GM12878 (cell line): ENCODE data around the gene FCHSD2. TPM values are rescaled to one million over a fixed set of nuclear protein-coding genes. Genes with fewer than 3 reads are reported as not detected.

Source experiments
- ATAC-seq: fragments of 200-7000 bp; cut with Tn5 transposase; 3 replicates; pipeline ENCODE4 v1.9.1; 2020; ENCODE audit warnings: mild to moderate bottlenecking, moderate library complexity
- BruUV-seq: library from RNA; stranded (reverse); fragments of 400-500 nt; replicated peaks from 2 replicates; lab custom pipeline; 2021; lab: Mats Ljungman, UMichigan
- CTCF ChIA-PET: fragments of 300-600 bp; sonication (Branson Sonifier 250); formaldehyde crosslinking; extraction: SDS; loops from one replicate; lab custom pipeline; 2021; ENCODE audit warnings: inconsistent platforms; lab: Yijun Ruan, JAX
- POLR2A ChIA-PET: fragments of 350-600 bp; formaldehyde crosslinking; extraction: SDS; loops from one replicate; lab custom pipeline; 2021; ENCODE audit warnings: inconsistent platforms; lab: Charles Lee
- RAD21 ChIA-PET: fragments of 300-600 bp; sonication (Branson Sonifier 250); formaldehyde crosslinking; loops from one replicate; lab custom pipeline; 2023; ENCODE audit warnings: antibody characterized with exemption; ENCODE audit not compliant: unreplicated experiment; lab: Charles Lee
- SMC1A ChIA-PET: fragments of 300-600 bp; sonication (Branson Sonifier 250); formaldehyde crosslinking; loops from one replicate; lab custom pipeline; 2023; ENCODE audit not compliant: unreplicated experiment, uncharacterized antibody; lab: Charles Lee
- DNase-seq: peaks from one replicate; pipeline ENCODE4 v3.0.0-alpha.2; 2011; ENCODE audit warnings: low read depth, low spot score
- FAIRE-seq: peaks from 3 replicates; lab custom pipeline; 2011; peaks lifted over from hg19 to GRCh38; lab: Jason Lieb, UNC
- H2AFZ ChIP-seq: 2 replicates; pipeline ENCODE4 v1.6.0; 2011; ENCODE audit warnings: low read depth, low read length, control low read depth; ENCODE audit not compliant: control insufficient read depth
- H3K27ac ChIP-seq: 2 replicates; pipeline ENCODE4 v1.5.1; 2011; ENCODE audit warnings: control low read depth; ENCODE audit not compliant: control insufficient read depth, insufficient read depth
- H3K27me3 ChIP-seq, 2 experiments: replicated peaks in 1 of 2; 2 replicates each; pipeline versions ENCODE4 v1.6.0 to v1.6.1; 2011; ENCODE audit warnings: low read length in 1 of 2; ENCODE audit not compliant: control insufficient read depth in 2 of 2, insufficient read depth in 2 of 2
- H3K36me3 ChIP-seq, 2 experiments: 2 replicates each; pipeline ENCODE4 v1.5.1; 2011; ENCODE audit warnings: low read length in 1 of 2; ENCODE audit not compliant: control insufficient read depth in 2 of 2, insufficient read depth in 2 of 2
- H3K4me1 ChIP-seq: 2 replicates; pipeline ENCODE4 v1.6.1; 2011; ENCODE audit warnings: mild to moderate bottlenecking, low read length, moderate library complexity, mixed read lengths; ENCODE audit not compliant: control insufficient read depth, insufficient read depth
- H3K4me2 ChIP-seq: 2 replicates; pipeline ENCODE4 v1.6.0; 2011; ENCODE audit warnings: control low read depth; ENCODE audit not compliant: control insufficient read depth, insufficient read depth
- H3K4me3 ChIP-seq: fragments of 200-600 bp; sonication (generic); 2 replicates; pipeline ENCODE4 v1.5.1; 2016
- H3K79me2 ChIP-seq: 2 replicates; pipeline ENCODE4 v1.6.0; 2011; ENCODE audit warnings: low read length; ENCODE audit not compliant: control insufficient read depth, insufficient read depth
- H3K9ac ChIP-seq: 2 replicates; pipeline ENCODE4 v1.8.0; 2011; ENCODE audit warnings: low read length, control low read depth, mixed read lengths; ENCODE audit not compliant: control insufficient read depth, insufficient read depth
- H3K9me3 ChIP-seq: replicated peaks from 3 replicates; pipeline ENCODE4 v1.5.1; 2011; ENCODE audit warnings: mild to moderate bottlenecking, low read length; ENCODE audit not compliant: control insufficient read depth, insufficient read depth
- H4K20me1 ChIP-seq: 2 replicates; pipeline ENCODE4 v1.6.0; 2011; ENCODE audit not compliant: control insufficient read depth, insufficient read depth
- CHD2 ChIP-seq: IDR thresholded peaks from 2 replicates; pipeline ENCODE4 v1.6.1; 2011; ENCODE audit warnings: low read depth, low read length, improper control_type of control experiment, borderline replicate concordance
- EED ChIP-seq: sonication (generic); IDR thresholded peaks from 2 replicates; pipeline ENCODE4 v1.6.1; 2016; ENCODE audit warnings: antibody characterized with exemption, low read depth
- FOXK2 ChIP-seq: fragments of 450-650 bp; IDR thresholded peaks from 2 replicates; pipeline ENCODE4 v1.6.1; 2017; ENCODE audit warnings: mild to moderate bottlenecking, moderate library complexity
- FOXM1 ChIP-seq: IDR thresholded peaks from 2 replicates; pipeline ENCODE4 v1.6.1; 2012; ENCODE audit warnings: low read depth, mild to moderate bottlenecking, inconsistent platforms, low read length, moderate library complexity
- IRF4 ChIP-seq: IDR thresholded peaks from 2 replicates; pipeline ENCODE4 v1.6.1; 2011; ENCODE audit warnings: low read depth, low read length
- JUNB ChIP-seq: IDR thresholded peaks from 2 replicates; pipeline ENCODE4 v1.6.1; 2016; ENCODE audit warnings: antibody characterized with exemption, mild to moderate bottlenecking
- NBN ChIP-seq: fragments of 450-650 bp; IDR thresholded peaks from 2 replicates; pipeline ENCODE4 v1.6.1; 2016
- NR2C1 ChIP-seq: fragments of 450-650 bp; IDR thresholded peaks from 2 replicates; pipeline ENCODE4 v1.6.1; 2017; ENCODE audit warnings: antibody characterized with exemption, mild to moderate bottlenecking, moderate library complexity
- RB1 ChIP-seq: fragments of 450-650 bp; formaldehyde crosslinking; IDR thresholded peaks from 2 replicates; pipeline ENCODE4 v1.6.1; 2017; ENCODE audit warnings: mild to moderate bottlenecking, borderline replicate concordance
- RUNX3 ChIP-seq: IDR thresholded peaks from 2 replicates; pipeline ENCODE4 v1.6.1; 2012; ENCODE audit warnings: low read length, inconsistent platforms
- SMAD5 ChIP-seq: IDR thresholded peaks from 2 replicates; pipeline ENCODE4 v1.6.1; 2016; ENCODE audit warnings: antibody characterized with exemption, low read depth
- TBL1XR1 ChIP-seq: IDR thresholded peaks from 2 replicates; pipeline ENCODE4 v1.6.1; 2012; ENCODE audit warnings: low read depth, low read length, improper control_type of control experiment
- ZBED1 ChIP-seq: IDR thresholded peaks from 2 replicates; pipeline ENCODE4 v1.6.1; 2016; ENCODE audit warnings: borderline replicate concordance
- ZNF24 ChIP-seq: fragments of 450-650 bp; IDR thresholded peaks from 2 replicates; pipeline ENCODE4 v1.6.1; 2017; ENCODE audit warnings: antibody characterized with exemption, mild to moderate bottlenecking
- WGBS: methylation state at CpG from one replicate; pipeline ENCODE4 v1.1.6; 2016; ENCODE audit warnings: low lambda C conversion rate; ENCODE audit not compliant: insufficient replicate concordance, insufficient coverage; ENCODE audit errors: missing lambda C conversion rate; 5-methylcytosine and 5-hydroxymethylcytosine counted together
- in situ Hi-C: fragments of 300-500 bp; cut with MboI; formaldehyde crosslinking; loops from 9 replicates; pipeline ENCODE4 v1.14.3; 2018; ENCODE audit warnings: mixed read lengths
- intact Hi-C: fragments of 100-400 bp; cut with micrococcal nuclease; formaldehyde crosslinking; loops from one replicate; pipeline ENCODE4 v1.14.2; 2022; ENCODE audit not compliant: unreplicated experiment
- polyA plus RNA-seq, 11 experiments: library from polyadenylated mRNA; depleted of rRNA in 4 of 11; unstranded in 6 of 11; stranded (reverse) in 5 of 11; fragments of >200 nt; fragmentation: Nextera tagmentation in 4 of 11; fragmentation: Illumina TruSeq in 1 of 11; extraction: Ambion mirVana in 4 of 11; extraction: Trizol in 1 of 11; gene quantifications; 1 replicate in 1 of 11; 2 replicates in 10 of 11; pipeline versions ENCODE4 v1.2.1 to v1.2.3, GENCODE V29; 2011 to 2016; ENCODE audit warnings: inconsistent platforms in 2 of 11, missing spikeins in 2 of 11, low read depth in 1 of 11
- total RNA-seq, 4 experiments: library from RNA; depleted of rRNA in 3 of 4; stranded (reverse); fragments of >200 nt in 3 of 4; fragmentation: Illumina TruSeq in 1 of 4; extraction: Trizol in 1 of 4; gene quantifications; 2 replicates each; pipeline versions ENCODE4 v1.2.1 to v1.2.3, GENCODE V29; 2013 to 2021
- TF ChIP-seq, protein P1 (sequence below): fragments of 450-650 bp; IDR thresholded peaks from 2 replicates; pipeline ENCODE4 v1.6.1; 2018; ENCODE audit warnings: mild to moderate bottlenecking, low read depth, moderate library complexity; ENCODE audit not compliant: partially characterized antibody
- TF ChIP-seq, protein P2 (sequence below): IDR thresholded peaks from 2 replicates; pipeline ENCODE4 v1.6.1; 2012; ENCODE audit warnings: low read depth, low read length, improper control_type of control experiment
- TF ChIP-seq, protein P3 (sequence below): fragments of 450-650 bp; IDR thresholded peaks from 2 replicates; pipeline ENCODE4 v1.6.1; 2016; ENCODE audit warnings: mild to moderate bottlenecking
- TF ChIP-seq, protein P4 (sequence below): fragments of 450-650 bp; formaldehyde crosslinking; IDR thresholded peaks from 2 replicates; pipeline ENCODE4 v1.4.0; 2022; ENCODE audit warnings: mild to moderate bottlenecking, moderate library complexity

Gene FCHSD2
- total and polyA plus RNA-seq, 10 of the 15 experiments (the other 5 are each of a cell fraction or from before 2014, with no cell fraction given), result 13.2 to 89.8 (median 47.8) TPM

- H3K4me1 ChIP-seq, result peaks cover 13% of the 10 kb centered on the region; the same call in 1 of the 2 replicates
- H3K36me3 ChIP-seq, result peaks cover 2 to 22% of the 10 kb centered on the region in 2 experiments
- H3K79me2 ChIP-seq, result no peaks in the 10 kb centered on the region; the same call in 1 of the 2 replicates
- no peak overlapping the region for H2AFZ ChIP-seq
- no peaks in the 10 kb centered on the region for H3K27me3 ChIP-seq
- DNase-seq (no peak), ATAC-seq (peak; percentile 72), FAIRE-seq (no peak)
- TSS peak; percentile 7 for BruUV-seq
- in situ Hi-C loops, result no loop called here
- ChIA-PET RAD21 (interaction anchor here (0.9 to 2.3 kb wide), 6 partner anchors 10 to 195 kb away, joined by 3 to 7 read pairs (median 5); no protein-coding TSS in a partner anchor), SMC1A (interaction anchor here (0.7 to 3.4 kb wide), 26 partner anchors 9 to 355 kb away, joined by 3 to 24 read pairs (median 4); no protein-coding TSS in a partner anchor), CTCF (interaction anchor here (0.9 to 3.1 kb wide), 8 partner anchors 9 to 309 kb away, joined by 3 to 12 read pairs (median 4); partner anchors contain the start of gene FCHSD2), POLR2A (interaction anchor here (0.6 to 1.3 kb wide), 3 partner anchors 29 to 538 kb away, joined by 3 read pairs; no protein-coding TSS in a partner anchor)
- intact Hi-C loops, result no loop called here
- no peak overlapping the region for H3K4me3 ChIP-seq
- H3K9ac ChIP-seq, result no peak overlapping the region
- 5% methylated on average over 1 of the region's 1 CpG for WGBS
- H4K20me1 ChIP-seq, result no peaks in the 10 kb centered on the region
- peaks cover 16% of the 10 kb centered on the region; the same call in 2 of the 3 replicates for H3K9me3 ChIP-seq
- no peak overlapping the region for H3K4me2 ChIP-seq
- peak overlapping the region; percentile 50 for H3K27ac ChIP-seq
- TF ChIP-seq IRF4, result no peak
- no peak for TF ChIP-seq SMAD5
- no peak for TF ChIP-seq EED
- no peak for TF ChIP-seq NBN
- TF ChIP-seq, protein P1, sequence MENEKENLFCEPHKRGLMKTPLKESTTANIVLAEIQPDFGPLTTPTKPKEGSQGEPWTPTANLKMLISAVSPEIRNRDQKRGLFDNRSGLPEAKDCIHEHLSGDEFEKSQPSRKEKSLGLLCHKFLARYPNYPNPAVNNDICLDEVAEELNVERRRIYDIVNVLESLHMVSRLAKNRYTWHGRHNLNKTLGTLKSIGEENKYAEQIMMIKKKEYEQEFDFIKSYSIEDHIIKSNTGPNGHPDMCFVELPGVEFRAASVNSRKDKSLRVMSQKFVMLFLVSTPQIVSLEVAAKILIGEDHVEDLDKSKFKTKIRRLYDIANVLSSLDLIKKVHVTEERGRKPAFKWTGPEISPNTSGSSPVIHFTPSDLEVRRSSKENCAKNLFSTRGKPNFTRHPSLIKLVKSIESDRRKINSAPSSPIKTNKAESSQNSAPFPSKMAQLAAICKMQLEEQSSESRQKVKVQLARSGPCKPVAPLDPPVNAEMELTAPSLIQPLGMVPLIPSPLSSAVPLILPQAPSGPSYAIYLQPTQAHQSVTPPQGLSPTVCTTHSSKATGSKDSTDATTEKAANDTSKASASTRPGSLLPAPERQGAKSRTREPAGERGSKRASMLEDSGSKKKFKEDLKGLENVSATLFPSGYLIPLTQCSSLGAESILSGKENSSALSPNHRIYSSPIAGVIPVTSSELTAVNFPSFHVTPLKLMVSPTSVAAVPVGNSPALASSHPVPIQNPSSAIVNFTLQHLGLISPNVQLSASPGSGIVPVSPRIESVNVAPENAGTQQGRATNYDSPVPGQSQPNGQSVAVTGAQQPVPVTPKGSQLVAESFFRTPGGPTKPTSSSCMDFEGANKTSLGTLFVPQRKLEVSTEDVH, result no peak
- TF ChIP-seq, protein P2, sequence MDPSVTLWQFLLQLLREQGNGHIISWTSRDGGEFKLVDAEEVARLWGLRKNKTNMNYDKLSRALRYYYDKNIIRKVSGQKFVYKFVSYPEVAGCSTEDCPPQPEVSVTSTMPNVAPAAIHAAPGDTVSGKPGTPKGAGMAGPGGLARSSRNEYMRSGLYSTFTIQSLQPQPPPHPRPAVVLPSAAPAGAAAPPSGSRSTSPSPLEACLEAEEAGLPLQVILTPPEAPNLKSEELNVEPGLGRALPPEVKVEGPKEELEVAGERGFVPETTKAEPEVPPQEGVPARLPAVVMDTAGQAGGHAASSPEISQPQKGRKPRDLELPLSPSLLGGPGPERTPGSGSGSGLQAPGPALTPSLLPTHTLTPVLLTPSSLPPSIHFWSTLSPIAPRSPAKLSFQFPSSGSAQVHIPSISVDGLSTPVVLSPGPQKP, result no peak
- TF ChIP-seq RB1, result no peak
- no peak for TF ChIP-seq CHD2
- TF ChIP-seq, protein P3, sequence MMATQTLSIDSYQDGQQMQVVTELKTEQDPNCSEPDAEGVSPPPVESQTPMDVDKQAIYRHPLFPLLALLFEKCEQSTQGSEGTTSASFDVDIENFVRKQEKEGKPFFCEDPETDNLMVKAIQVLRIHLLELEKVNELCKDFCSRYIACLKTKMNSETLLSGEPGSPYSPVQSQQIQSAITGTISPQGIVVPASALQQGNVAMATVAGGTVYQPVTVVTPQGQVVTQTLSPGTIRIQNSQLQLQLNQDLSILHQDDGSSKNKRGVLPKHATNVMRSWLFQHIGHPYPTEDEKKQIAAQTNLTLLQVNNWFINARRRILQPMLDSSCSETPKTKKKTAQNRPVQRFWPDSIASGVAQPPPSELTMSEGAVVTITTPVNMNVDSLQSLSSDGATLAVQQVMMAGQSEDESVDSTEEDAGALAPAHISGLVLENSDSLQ, result peak; percentile 29; the same call in 1 of the 2 replicates
- no peak for TF ChIP-seq TBL1XR1
- TF ChIP-seq FOXK2, result no peak
- peak; percentile 42; the same call in 1 of the 2 replicates for TF ChIP-seq FOXM1
- TF ChIP-seq, protein P4, sequence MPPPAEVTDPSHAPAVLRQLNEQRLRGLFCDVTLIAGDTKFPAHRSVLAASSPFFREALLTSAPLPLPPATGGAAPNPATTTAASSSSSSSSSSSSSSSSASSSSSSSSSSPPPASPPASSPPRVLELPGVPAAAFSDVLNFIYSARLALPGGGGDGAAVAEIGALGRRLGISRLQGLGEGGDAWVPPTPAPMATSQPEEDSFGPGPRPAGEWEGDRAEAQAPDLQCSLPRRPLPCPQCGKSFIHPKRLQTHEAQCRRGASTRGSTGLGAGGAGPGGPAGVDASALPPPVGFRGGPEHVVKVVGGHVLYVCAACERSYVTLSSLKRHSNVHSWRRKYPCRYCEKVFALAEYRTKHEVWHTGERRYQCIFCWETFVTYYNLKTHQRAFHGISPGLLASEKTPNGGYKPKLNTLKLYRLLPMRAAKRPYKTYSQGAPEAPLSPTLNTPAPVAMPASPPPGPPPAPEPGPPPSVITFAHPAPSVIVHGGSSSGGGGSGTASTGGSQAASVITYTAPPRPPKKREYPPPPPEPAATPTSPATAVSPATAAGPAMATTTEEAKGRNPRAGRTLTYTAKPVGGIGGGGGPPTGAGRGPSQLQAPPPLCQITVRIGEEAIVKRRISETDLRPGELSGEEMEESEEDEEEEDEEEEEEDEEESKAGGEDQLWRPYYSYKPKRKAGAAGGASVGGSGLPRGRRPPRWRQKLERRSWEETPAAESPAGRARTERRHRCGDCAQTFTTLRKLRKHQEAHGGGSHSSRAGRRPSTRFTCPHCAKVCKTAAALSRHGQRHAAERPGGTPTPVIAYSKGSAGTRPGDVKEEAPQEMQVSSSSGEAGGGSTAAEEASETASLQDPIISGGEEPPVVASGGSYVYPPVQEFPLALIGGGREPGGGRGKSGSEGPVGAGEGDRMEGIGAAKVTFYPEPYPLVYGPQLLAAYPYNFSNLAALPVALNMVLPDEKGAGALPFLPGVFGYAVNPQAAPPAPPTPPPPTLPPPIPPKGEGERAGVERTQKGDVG (CRISPR knock-in tag), result no peak
- peak; percentile 56 for TF ChIP-seq JUNB
- TF ChIP-seq ZNF24, result 0 out of 2 replicates have a peak, but pooled peaks have one; percentile 12
- peak; percentile 65; the same call in 1 of the 2 replicates for TF ChIP-seq ZBED1
- peak; percentile 57; the same call in 1 of the 2 replicates for TF ChIP-seq RUNX3
- no peak for TF ChIP-seq NR2C1
Observed at GRCh38 chr11:72981080-72981479, 161.0 kb downstream of the FCHSD2 start.
